GM12892 (cell line): ENCODE data around the gene ARHGEF17.

Source experiments
- POLR2A ChIP-seq: IDR thresholded peaks from 2 replicates; pipeline ENCODE4 v1.6.1; 2011; ENCODE audit warnings: low read depth, low read length, control low read depth
- POLR2AphosphoS5 ChIP-seq: IDR thresholded peaks from 2 replicates; pipeline ENCODE4 v1.6.1; 2011; ENCODE audit warnings: low read depth, low read length, control low read depth
- TAF1 ChIP-seq: IDR thresholded peaks from 2 replicates; pipeline ENCODE4 v1.6.1; 2011; ENCODE audit warnings: low read depth, mild to moderate bottlenecking, control low read depth, low read length, borderline replicate concordance

DNA sequence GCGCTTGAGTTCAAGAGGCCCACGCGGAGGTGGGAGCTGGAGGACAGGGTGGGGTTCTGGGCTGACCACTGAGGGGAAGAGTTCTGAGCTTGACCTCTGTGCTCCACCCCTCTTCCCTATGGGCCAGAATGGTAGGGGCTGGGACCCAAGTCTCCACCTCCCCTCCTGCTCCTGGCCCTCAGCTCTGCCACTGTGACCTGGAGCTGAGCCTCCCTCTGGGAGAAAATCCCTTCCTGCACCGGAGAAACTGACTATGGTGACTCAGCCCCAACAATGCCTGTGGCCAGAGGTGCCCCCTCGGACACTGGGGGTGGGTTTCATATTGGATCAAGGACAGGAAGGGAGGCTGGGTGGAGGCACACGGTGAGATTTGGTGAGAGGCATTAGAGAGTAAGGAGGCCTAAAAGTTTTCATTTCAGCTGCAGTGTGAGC lies 91.1 kb downstream of the ARHGEF17 start:
- TF ChIP-seq POLR2A (no peak), TAF1 (no peak), POLR2AphosphoS5 (no peak; the same call in 1 of the 2 replicates)
